ENCODE measurements around the gene FBXO34. TPM values are rescaled to one million over a fixed set of nuclear protein-coding genes. Genes with fewer than 3 reads are reported as not detected.

FBXO34 gene
- total and polyA plus RNA-seq, 7 donors, result 6.1 to 57.4 (median 25.8) TPM

- H3K9me3 ChIP-seq, result no peaks in the 10 kb centered on the region
- ATAC-seq (no peak), DNase-seq (no peak)
- intact Hi-C loops (cut with DNase I), result loop anchor here (5.0 to 10.0 kb wide), 2 partner anchors 34 to 307 kb away; partner anchors contain the start of gene KTN1 (in 1 of the 2)
- peaks cover 52% of the 10 kb centered on the region for H3K4me1 ChIP-seq
- WGBS, 3 donors, result 69 to 72% (median 71%) methylated on average over 6 of the region's 6 CpGs
- no peak overlapping the region for H3K4me3 ChIP-seq
- peak overlapping the region; percentile 54 for H3K27ac ChIP-seq
- peaks cover 0 to 3% of the 10 kb centered on the region in 2 donors for H3K36me3 ChIP-seq (ENCODE audit: insufficient read depth in 1 of 2, low read depth in 1 of 2)
- no peak for TF ChIP-seq CTCF (IDR thresholded peaks at IDR 0.05)
- no peaks in the 10 kb centered on the region for H3K27me3 ChIP-seq (ENCODE audit: insufficient read depth in 3 of 3, low read length in 2 of 3)
These were observed 6.9 kb downstream of the FBXO34 start for GRCh38 chr14:55277972-55278740.

- WGBS, 3 donors, result 41 to 77% (median 47%) methylated on average over 1 of the region's 1 CpG
- Histone ChIP-seq H3K27me3 (ENCODE audit: insufficient read depth in 3 of 3, low read length in 2 of 3) (no peaks in the 10 kb centered on the region), H3K36me3 (ENCODE audit: insufficient read depth in 1 of 2, low read depth in 1 of 2) (peaks cover 0 to 3% of the 10 kb centered on the region in 2 donors), H3K27ac (peak overlapping the region; percentile 37), H3K4me1 (peaks cover 54% of the 10 kb centered on the region), H3K9me3 (no peaks in the 10 kb centered on the region), H3K4me3 (no peak overlapping the region)
- no peak for ATAC-seq
- no peak for DNase-seq
- no peak for TF ChIP-seq CTCF (IDR thresholded peaks at IDR 0.05)
- intact Hi-C loops (cut with DNase I), result loop anchor here (5.0 to 10.0 kb wide), 2 partner anchors 33 to 305 kb away; partner anchors contain the start of gene KTN1 (in 1 of the 2)
These were observed 8.2 kb downstream of the FBXO34 start for GRCh38 chr14:55279384-55279783.

- Histone ChIP-seq H3K27ac (peak overlapping the region; percentile 81), H3K4me1 (peaks cover 59% of the 10 kb centered on the region), H3K36me3 (ENCODE audit: insufficient read depth in 1 of 2, low read depth in 1 of 2) (peaks cover 0 to 3% of the 10 kb centered on the region in 2 donors), H3K27me3 (ENCODE audit: insufficient read depth in 3 of 3, low read length in 2 of 3) (no peaks in the 10 kb centered on the region), H3K4me3 (no peak overlapping the region), H3K9me3 (no peaks in the 10 kb centered on the region)
- 48 to 64% (median 54%) methylated on average over 6 of the region's 6 CpGs for whole genome bisulfite sequencing, 3 donors
- no peak for TF ChIP-seq CTCF (IDR thresholded peaks at IDR 0.05)
- intact Hi-C loops (cut with DNase I), result no loop called here
- ATAC-seq (peak in 1 of 4 donors; percentile 17), DNase-seq (no peak)
These were observed 10.2 kb downstream of the FBXO34 start for GRCh38 chr14:55281316-55281839.

- no peaks in the 10 kb centered on the region for H3K36me3 ChIP-seq (ENCODE audit: insufficient read depth in 1 of 2, low read depth in 1 of 2)
- DNase-seq, result peak; percentile 24 to 66
- H3K4me3 ChIP-seq, result peak overlapping the region; percentile 49
- peak; percentile 61 to 77 (median 64) for ATAC-seq
- intact Hi-C loops (cut with DNase I), result no loop called here
- TF ChIP-seq CTCF (IDR thresholded peaks at IDR 0.05), result no peak
- H3K27ac ChIP-seq, result peak overlapping the region; percentile 74
- peaks cover 43% of the 10 kb centered on the region for H3K4me1 ChIP-seq
- no peaks in the 10 kb centered on the region for H3K9me3 ChIP-seq
- WGBS, 3 donors, result 33 to 73% (median 38%) methylated on average over 13 of the region's 13 CpGs
- H3K27me3 ChIP-seq (ENCODE audit: insufficient read depth in 3 of 3, low read length in 2 of 3), result no peaks in the 10 kb centered on the region
These were observed 13.9 kb downstream of the FBXO34 start for GRCh38 chr14:55285048-55285652.

All from psoas muscle (tissue), 8 donors.